SJCRH30 (cell line): ENCODE results near the gene SIGLEC12. TPM values are rescaled to one million over a fixed set of nuclear protein-coding genes. Genes with fewer than 3 reads are reported as not detected.
"Not testable (repeated sequence)": the region's sequence is repeated elsewhere in the genome, so short reads cannot be mapped to it uniquely, and the experiment has no call there.

Experiments
- DNase-seq, 2 experiments: peaks; one replicate each; pipeline ENCODE4 v3.0.0-alpha.2; 2015 to 2020
- H3K27ac ChIP-seq: fragments of 250-450 bp; sonication (Bioruptor Pico); 2 replicates; pipeline ENCODE4 v1.5.1; 2020; ENCODE audit warnings: mild to moderate bottlenecking, moderate library complexity
- H3K27me3 ChIP-seq: fragments of 250-450 bp; sonication (Bioruptor Pico); 2 replicates; pipeline ENCODE4 v1.5.1; 2020; ENCODE audit warnings: mild to moderate bottlenecking, moderate library complexity
- H3K36me3 ChIP-seq: fragments of 250-450 bp; sonication (Bioruptor Pico); 2 replicates; pipeline ENCODE4 v1.5.1; 2020; ENCODE audit warnings: mild to moderate bottlenecking, moderate library complexity
- H3K4me1 ChIP-seq: fragments of 250-450 bp; sonication (Bioruptor Pico); 2 replicates; pipeline ENCODE4 v1.5.1; 2020; ENCODE audit warnings: mild to moderate bottlenecking, moderate library complexity
- H3K4me3 ChIP-seq: fragments of 250-450 bp; sonication (Bioruptor Pico); 2 replicates; pipeline ENCODE4 v1.5.1; 2020; ENCODE audit warnings: mild to moderate bottlenecking, moderate library complexity
- H3K9me3 ChIP-seq: fragments of 250-450 bp; sonication (Bioruptor Pico); replicated peaks from 2 replicates; pipeline ENCODE4 v1.5.1; 2020; ENCODE audit warnings: mild to moderate bottlenecking, moderate library complexity
- total RNA-seq: library from RNA; depleted of rRNA; stranded (reverse); fragments of >200 nt; shearing (Covaris generic); gene quantifications from 2 replicates; pipeline ENCODE4 v1.2.3, GENCODE V29; 2014

Gene SIGLEC12
- total RNA-seq, 1 experiment from 2014 or later = not detected

DNA sequence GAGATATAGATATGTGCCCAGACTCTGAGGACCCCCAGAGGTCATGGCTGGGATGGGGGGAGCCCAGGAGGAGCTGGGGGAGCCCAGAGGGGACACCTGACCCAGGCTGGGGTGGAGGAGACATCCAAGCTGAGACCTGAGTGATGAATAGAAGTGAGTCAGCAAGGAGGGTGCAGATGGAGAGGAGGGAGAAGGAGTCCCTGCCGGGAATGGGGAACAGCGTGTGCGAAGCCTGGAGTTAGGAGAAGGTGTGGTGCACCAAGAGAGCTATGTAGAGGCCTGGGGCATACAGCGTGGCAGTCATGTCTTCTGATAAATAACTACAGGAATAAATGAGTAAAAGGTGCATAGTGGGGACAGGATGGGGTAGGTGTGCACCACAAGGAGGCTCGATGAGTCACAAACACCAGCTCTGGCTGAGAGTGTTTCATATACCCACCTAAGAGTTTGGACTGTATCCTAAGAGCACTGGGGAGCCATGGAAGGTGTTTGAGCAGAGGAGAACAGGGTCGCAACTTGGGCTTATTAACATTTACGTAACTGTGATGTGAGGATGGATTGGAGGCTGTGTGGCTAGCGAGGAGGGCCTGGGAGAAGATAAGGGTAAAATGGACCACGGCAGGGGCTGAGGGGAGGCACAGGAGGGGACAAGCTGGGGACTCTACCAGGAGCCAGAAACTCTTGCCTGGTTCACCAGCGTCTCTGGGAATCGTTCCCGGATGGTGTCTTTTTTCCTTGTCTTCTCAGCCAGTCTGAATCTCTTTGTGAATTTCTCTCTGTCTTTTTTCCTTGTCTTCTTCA is 21.9 kb downstream of the SIGLEC12 start:
- Histone ChIP-seq H3K36me3 (no peaks in the 10 kb centered on the region), H3K9me3 (no peaks in the 10 kb centered on the region), H3K27ac (no peak overlapping the region), H3K27me3 (no peaks in the 10 kb centered on the region), H3K4me1 (no peaks in the 10 kb centered on the region), H3K4me3 (no peak overlapping the region)
- DNase-seq = no peak

DNA sequence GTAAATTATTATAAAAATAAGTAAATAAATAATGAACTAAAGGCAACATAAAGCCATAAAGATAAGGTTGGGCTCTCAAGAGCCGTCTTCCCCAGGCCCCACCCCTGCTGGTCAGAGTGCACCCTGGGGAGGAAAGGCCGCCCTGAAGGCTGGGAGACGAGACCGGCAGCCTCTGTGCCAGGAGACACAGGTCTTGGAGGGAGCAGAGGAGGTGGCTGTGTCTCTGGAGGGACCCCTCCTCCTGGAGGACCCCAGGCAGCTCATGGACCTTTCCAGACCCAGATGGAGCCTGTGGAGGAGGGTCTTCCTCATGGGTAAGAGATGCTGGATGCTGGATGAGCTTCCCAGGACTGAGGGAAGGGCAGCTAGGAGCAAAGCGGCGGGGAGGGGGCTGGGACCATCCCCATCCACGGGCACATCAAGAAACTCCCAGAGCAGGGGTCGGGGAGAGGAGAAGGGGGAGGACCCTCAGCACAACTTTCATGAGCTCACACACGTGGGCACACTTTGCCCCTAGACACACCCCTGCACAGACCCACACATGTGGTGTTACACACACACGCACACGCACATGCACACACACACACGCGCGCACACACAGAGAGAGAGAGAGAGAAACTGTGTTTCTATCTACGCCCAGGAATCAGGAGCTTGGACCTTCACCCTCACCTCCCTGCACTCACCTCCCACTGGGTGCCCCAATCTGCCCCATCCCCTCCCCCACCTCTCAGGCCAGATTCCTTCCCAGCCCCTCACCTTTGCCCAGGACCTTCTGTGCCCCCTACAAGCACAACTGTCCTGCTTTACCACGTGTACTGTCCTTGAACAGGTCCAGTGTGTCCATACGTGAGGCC is 23.0 kb downstream of the SIGLEC12 start, which contains the start of gene CEACAM18:
Gene CEACAM18, plus strand, starts transcription at position 159 of the 854 bp plus-strand sequence.
- H3K27ac ChIP-seq = no peak within 1 kb of the TSS
- no peaks in the 10 kb centered on the region for H3K36me3 ChIP-seq
- no peak within 1 kb of the TSS for H3K4me3 ChIP-seq
- H3K9me3 ChIP-seq = no peaks in the 10 kb centered on the region
- no peaks in the 10 kb centered on the region for H3K27me3 ChIP-seq
- DNase-seq = no peak
- H3K4me1 ChIP-seq = no peaks in the 10 kb centered on the region

DNA sequence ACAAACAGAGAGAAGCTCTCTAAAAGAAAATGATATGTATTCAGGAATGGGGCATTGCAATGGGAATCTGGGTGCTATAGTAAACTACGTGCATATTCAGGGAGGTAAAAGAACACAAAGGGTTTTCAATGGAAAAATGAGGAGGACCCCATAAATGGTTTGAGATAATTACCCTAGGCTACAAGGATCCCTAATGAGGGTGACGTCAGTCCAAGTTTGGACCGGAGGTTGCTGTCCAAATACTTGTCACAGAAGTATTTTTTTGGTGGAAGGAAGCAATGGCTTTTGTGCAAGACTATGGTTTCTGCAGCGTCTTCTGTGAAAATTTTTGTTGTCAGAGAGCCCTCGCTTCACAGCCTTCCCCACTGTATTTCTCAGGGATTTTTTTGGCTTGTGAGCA is 24.3 kb downstream of the SIGLEC12 start:
- Histone ChIP-seq H3K4me3 (no peak overlapping the region), H3K36me3 (no peaks in the 10 kb centered on the region), H3K27me3 (no peaks in the 10 kb centered on the region), H3K9me3 (no peaks in the 10 kb centered on the region), H3K4me1 (no peaks in the 10 kb centered on the region), H3K27ac (no peak overlapping the region)
- no peak for DNase-seq

DNA sequence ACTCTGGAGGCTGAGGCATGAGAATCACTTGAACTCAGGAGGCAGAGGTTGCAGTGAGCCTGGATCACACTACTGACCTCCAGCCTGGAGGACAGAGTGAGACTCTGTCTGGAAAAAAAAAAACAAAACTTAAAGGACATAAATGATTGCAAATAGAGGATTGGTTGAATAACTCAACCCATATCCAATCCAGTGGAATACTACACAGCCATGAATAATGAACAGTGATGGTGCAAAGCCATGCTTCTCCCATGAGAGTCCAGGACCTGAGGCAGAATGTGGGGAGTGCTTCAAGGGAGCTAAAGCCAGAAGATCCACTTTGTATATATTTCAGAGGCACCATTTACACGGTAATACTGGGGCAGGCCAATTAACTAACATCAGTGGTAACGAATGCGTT is 25.4 kb downstream of the SIGLEC12 start:
- H3K27me3 ChIP-seq = no peaks in the 10 kb centered on the region
- no peaks in the 10 kb centered on the region for H3K4me1 ChIP-seq
- no peak for DNase-seq
- no peaks in the 10 kb centered on the region for H3K36me3 ChIP-seq
- H3K9me3 ChIP-seq = no peaks in the 10 kb centered on the region
- H3K4me3 ChIP-seq = no peak overlapping the region
- no peak overlapping the region for H3K27ac ChIP-seq

DNA sequence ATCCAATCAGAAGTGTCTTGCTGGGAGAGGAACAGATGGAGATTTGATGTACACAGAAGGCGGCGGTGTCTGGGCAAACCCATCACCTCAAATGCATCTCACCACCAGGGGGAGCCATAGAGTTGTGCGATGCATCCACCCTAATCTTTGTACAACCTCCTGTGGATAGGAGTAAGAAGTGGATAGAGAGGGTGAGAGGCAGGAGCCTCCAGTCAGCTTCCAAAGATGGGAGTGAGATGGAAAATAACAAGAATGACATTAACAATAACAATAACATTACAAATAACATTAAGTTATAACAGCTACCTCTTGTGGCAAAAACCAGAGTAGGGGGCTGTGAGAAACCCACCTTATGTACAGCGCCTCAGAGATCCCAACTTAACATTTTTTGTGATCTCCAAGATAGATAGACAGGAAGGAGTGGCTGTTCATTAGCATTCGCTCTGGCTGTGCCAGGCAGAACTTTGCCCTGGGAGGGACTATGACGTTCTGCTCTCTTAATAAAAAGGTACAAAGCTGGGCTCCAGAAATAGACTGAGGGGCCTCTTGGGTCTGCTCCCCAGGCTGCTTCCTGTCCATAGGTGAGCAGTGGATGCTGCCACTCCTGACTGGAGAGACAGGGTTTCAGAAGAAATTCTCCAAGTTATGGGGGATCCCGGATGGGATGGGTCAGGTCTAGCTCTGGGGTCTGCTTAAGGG is 28.4 kb downstream of the SIGLEC12 start:
- no peaks in the 10 kb centered on the region for H3K27me3 ChIP-seq
- peak; percentile 61 to 81 for DNase-seq
- H3K4me1 ChIP-seq = no peaks in the 10 kb centered on the region
- H3K4me3 ChIP-seq = no peak overlapping the region
- H3K9me3 ChIP-seq = no peaks in the 10 kb centered on the region
- no peak overlapping the region for H3K27ac ChIP-seq
- no peaks in the 10 kb centered on the region for H3K36me3 ChIP-seq

DNA sequence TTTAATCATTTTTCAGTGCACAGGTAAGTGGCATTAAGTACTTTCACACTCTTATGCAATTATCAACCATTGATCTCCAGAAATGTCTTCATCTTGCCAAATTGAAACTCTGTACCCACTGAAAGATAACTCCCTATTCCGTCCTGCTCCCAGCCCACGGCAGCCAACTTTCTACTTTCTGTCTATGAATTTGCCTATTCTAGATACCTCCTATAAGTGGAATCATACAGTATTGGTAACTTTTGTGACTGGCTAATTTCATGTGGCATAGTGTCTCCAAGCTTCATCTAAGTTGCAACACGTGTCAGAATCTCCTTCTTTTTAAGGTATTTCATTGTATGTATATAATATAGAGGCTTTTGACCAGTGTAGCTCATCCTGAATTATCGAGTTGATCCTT is 29.0 kb downstream of the SIGLEC12 start:
- Histone ChIP-seq H3K9me3 (no peaks in the 10 kb centered on the region), H3K27ac (no peak overlapping the region), H3K27me3 (no peaks in the 10 kb centered on the region), H3K4me1 (no peaks in the 10 kb centered on the region), H3K4me3 (no peak overlapping the region), H3K36me3 (no peaks in the 10 kb centered on the region)
- no peak for DNase-seq

DNA sequence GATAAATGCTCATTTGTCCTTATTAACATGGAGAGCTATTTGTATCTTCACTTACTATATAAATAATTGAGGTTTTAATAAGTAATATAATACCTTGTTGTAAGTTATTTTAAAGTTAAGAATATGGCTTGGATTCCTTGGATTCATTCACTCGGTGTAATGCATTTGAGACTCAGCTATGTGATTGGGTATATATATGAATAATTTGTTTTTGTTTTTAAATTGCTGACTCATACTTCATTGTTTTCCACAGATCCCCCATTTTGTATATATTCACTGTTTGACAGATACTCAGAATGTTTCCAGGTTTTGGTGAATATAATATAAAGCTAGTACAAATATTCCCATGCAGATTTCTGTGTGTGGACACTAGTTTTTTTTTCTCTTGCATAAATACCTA is 30.1 kb downstream of the SIGLEC12 start:
- Histone ChIP-seq H3K4me3 (no peak overlapping the region), H3K4me1 (no peaks in the 10 kb centered on the region), H3K27ac (no peak overlapping the region), H3K36me3 (no peaks in the 10 kb centered on the region), H3K9me3 (no peaks in the 10 kb centered on the region), H3K27me3 (no peaks in the 10 kb centered on the region)
- no peak for DNase-seq

DNA sequence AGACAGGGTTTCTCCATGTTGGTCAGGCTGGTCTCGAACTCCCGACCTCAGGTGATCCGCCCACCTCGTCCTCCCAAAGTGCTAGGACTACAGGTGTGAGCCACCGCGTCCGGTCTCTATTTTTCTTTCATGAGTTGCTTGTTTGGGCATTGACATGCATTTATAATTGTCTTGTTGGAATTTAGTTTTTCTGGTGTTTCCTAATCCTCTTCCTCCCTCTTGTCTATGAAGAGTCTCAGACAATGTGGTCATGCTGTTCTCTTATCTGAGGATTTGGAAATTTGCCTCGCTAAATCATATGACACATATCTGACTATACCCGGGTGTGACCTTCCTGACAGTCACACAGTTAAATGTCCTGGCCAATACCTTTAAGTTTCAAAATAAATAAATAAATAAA is 30.6 kb downstream of the SIGLEC12 start:
- no peaks in the 10 kb centered on the region for H3K27me3 ChIP-seq
- no peak overlapping the region for H3K4me3 ChIP-seq
- no peak overlapping the region for H3K27ac ChIP-seq
- H3K36me3 ChIP-seq = no peaks in the 10 kb centered on the region
- DNase-seq = no peak
- H3K9me3 ChIP-seq = no peaks in the 10 kb centered on the region
- H3K4me1 ChIP-seq = no peaks in the 10 kb centered on the region

DNA sequence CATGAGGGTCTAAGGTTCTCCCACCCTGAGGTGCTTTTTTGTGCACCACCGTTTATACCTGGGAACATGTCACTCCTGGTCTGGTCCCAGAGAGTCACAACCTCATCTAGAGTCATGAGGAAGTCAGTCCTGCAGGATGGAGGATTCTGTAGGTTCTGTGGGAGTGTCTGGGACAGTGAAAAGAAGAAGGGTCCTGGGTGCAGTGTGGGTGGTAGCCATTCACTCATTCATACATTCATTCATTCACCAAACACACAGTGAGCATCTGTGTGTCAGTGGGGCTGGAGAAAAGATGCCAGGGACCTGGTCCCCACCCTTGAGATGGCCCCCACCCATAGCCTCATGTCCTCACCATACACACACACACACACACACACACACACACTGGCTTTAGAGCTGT is 32.0 kb downstream of the SIGLEC12 start:
- DNase-seq = no peak
- Histone ChIP-seq H3K27me3 (no peaks in the 10 kb centered on the region), H3K4me3 (no peak overlapping the region), H3K36me3 (no peaks in the 10 kb centered on the region), H3K9me3 (no peaks in the 10 kb centered on the region), H3K4me1 (no peaks in the 10 kb centered on the region), H3K27ac (no peak overlapping the region)

DNA sequence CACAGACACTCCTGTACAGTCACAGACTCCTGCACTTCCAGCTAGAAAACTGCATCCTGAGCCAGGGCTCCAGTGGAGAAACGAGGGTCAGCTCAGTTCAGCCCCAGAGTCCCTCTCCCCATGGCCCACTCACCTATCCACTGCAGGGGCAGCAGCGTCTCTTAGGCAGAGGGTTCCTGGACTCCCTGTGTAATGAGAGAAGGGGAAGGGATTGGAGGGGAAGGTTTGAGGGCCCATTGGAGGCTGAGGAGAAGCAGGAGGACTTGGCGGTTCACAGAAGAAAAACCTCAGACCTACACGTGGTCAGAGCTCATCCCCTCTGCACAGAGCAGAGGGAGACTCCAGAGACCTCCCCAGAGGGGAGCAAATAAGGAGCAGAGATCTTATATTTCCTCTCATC is 32.4 kb downstream of the SIGLEC12 start:
- no peaks in the 10 kb centered on the region for H3K36me3 ChIP-seq
- no peak overlapping the region for H3K4me3 ChIP-seq
- no peak for DNase-seq
- H3K4me1 ChIP-seq = no peaks in the 10 kb centered on the region
- no peaks in the 10 kb centered on the region for H3K27me3 ChIP-seq
- H3K9me3 ChIP-seq = no peaks in the 10 kb centered on the region
- H3K27ac ChIP-seq = no peak overlapping the region

DNA sequence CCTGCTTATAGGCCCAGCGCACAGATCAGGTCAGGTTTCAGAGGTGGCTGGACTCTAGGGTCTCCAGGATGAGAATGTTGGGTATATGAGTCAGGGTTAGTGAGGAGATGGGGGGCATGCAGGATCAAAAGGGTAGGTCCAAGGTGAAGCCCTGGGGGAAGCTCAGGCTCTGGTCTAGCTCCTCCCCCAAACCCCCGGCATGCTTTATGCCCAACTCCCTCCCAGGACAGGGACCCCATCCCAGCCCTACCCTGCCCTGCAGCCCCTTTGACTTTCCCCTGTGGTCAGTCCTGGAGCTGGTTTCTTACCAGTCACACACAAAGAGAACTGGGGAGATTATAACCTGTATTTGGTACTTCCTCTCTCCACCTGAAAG is 33.1 kb downstream of the SIGLEC12 start:
- DNase-seq = no peak
- no peaks in the 10 kb centered on the region for H3K9me3 ChIP-seq
- H3K36me3 ChIP-seq = no peaks in the 10 kb centered on the region
- H3K27ac ChIP-seq = no peak overlapping the region
- no peaks in the 10 kb centered on the region for H3K4me1 ChIP-seq
- H3K4me3 ChIP-seq = no peak overlapping the region
- no peaks in the 10 kb centered on the region for H3K27me3 ChIP-seq

DNA sequence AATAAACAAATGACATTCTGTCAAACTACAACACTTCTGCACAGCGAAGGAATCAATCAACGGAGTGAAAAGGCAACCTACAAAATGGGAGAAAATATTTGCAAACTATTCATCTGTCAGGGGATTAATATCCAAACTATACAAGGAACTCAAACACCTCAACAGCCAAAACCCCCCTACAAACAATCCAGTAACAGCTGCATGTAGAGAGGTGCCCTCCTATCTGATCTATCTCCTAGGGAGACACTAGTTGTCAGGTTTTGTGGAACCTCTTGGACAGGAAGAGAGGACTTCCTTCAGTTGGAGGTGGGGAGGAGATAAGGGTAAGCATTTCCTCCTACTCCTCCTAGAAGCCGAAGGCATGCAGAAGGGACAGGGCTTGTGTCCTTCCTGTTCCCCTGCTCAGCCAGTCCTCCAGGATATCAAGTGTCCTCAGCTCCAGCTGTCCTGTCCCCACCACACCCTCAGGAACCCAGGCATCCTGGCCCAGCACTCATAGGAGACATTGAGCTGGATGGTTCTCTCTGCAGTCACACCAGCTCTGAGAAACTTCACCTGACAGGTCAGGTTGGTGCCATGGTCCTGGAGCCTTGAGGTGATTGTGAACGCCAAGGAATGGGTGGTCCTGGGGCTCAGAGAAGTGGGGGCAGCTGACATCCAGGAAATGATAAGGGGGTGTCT is 33.6 kb downstream of the SIGLEC12 start:
- H3K4me1 ChIP-seq = no peaks in the 10 kb centered on the region
- no peak overlapping the region for H3K27ac ChIP-seq
- no peaks in the 10 kb centered on the region for H3K9me3 ChIP-seq

DNA sequence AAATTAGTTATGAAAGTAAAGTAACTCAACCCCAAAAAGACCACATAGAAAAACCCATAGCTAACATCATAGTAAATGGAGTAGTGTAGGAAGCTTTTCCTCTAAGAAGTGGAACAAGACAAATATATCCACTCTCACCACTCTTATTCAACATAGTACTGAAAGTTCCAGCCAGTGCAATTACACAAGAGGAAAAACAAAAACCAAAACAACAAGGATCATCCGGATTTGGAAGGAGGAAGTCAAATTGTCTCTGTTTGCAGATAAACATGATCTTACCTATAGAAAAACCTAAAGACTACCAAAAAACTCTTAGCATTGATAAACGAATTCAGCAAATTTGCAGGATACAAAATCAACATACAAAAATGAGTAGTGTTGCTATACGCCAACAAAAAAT is 34.9 kb downstream of the SIGLEC12 start:
- Histone ChIP-seq H3K9me3 (no peaks in the 10 kb centered on the region), H3K36me3 (no peaks in the 10 kb centered on the region), H3K4me3 (no peak overlapping the region), H3K27ac (no peak overlapping the region), H3K27me3 (no peaks in the 10 kb centered on the region), H3K4me1 (no peaks in the 10 kb centered on the region)
- no peak for DNase-seq

More for the DNA sequence above, 33.6 kb downstream of the SIGLEC12 start:
- Histone ChIP-seq H3K4me3 (no peak overlapping the region), H3K36me3 (no peaks in the 10 kb centered on the region), H3K27me3 (no peaks in the 10 kb centered on the region)
- DNase-seq = no peak

DNA sequence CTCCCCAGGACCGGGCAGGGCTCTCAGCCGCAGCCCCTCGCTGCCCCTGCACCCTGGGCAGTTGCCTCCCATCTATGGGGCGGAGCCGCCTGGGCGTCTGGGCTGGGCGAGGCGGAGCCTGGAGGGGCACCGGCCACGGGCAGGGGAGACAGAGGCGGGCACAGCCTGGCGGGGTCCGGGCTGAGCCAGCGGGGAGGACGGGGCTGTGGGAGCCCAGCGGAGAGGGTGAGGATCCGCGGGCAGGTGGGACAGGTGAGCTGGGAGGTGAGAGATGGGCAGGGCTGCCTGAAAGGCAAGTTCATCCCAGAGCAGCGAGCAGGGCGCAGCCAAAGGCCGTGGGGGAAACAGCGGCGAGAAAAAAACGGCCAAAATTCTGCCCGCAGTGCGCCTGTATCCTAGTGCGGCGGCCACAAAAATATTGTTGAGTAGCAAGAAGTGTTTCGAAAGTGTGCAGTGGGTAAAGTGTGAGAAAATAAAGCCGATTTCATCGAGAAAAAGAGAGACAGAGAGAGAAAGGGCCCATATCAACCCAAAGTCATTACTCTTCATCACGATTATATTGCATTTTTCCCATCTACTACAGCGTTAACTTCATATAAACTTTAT is 37.5 kb downstream of the SIGLEC12 start:
- H3K36me3 ChIP-seq, H3K27me3 ChIP-seq, H3K4me3 ChIP-seq, H3K4me1 ChIP-seq, H3K9me3 ChIP-seq, H3K27ac ChIP-seq, DNase-seq: not testable (repeated sequence)
